Body of pancreas (tissue), 4 donors: ENCODE results near the gene ANKRD13C.

Experiments
- CTCF ChIP-seq, 7 experiments: fragments of 450-650 bp in 4 of 7; fragments of 200-600 bp in 3 of 7; sonication (generic) in 3 of 7; IDR thresholded peaks; one replicate each; pipeline ENCODE4 v1.5.1; 2016 to 2019; ENCODE audit warnings: antibody characterized with exemption in 7 of 7
- POLR2A ChIP-seq, 3 donors: fragments of 450-650 bp; IDR thresholded peaks; one replicate each; pipeline ENCODE4 v1.6.1; 2016; ENCODE audit warnings: antibody characterized with exemption in 3 of 3, mild to moderate bottlenecking in 2 of 3

GRCh38 chr1:70331962-70332361, 22.6 kb downstream of the ANKRD13C start:
- TF ChIP-seq POLR2A (IDR thresholded peaks at IDR 0.05) (no peak), CTCF (IDR thresholded peaks at IDR 0.05) (no peak)
